Fibroblast of the aortic adventitia (primary cell): Measurements from ENCODE around the gene FOXP1. TPM values are rescaled to one million over a fixed set of nuclear protein-coding genes. Genes with fewer than 3 reads are reported as not detected.
A peak's percentile ranks its signal among the peaks of the same experiment; 100 is the strongest.

ENCODE experiments used
- DNase-seq: peaks from one replicate; pipeline ENCODE4 v3.0.0-alpha.2; 2010; ENCODE audit warnings: low read depth
- H3K4me3 ChIP-seq: 2 replicates; pipeline ENCODE4 v1.5.1; 2011; ENCODE audit warnings: low read depth, mild to moderate bottlenecking, control low read depth, low read length, moderate library complexity
- CTCF ChIP-seq: IDR thresholded peaks from 2 replicates; pipeline ENCODE4 v1.5.1; 2011; ENCODE audit warnings: mild to moderate bottlenecking, low read length, control low read depth, inconsistent platforms; ENCODE audit not compliant: insufficient read depth
- total RNA-seq: library from RNA; depleted of rRNA; stranded (reverse); fragments of >200 nt; gene quantifications from 2 replicates; pipeline ENCODE4 v1.2.3, GENCODE V29; 2012; ENCODE audit warnings: low replicate concordance

FOXP1 gene
- total RNA-seq, 1 donor, result 115 TPM

GRCh38 chr3:71131375-71132314 is 451.9 kb downstream of the FOXP1 start:
- no peak overlapping the region for H3K4me3 ChIP-seq
- no peak for DNase-seq
- TF ChIP-seq CTCF, result no peak

GRCh38 chr3:71130471-71131374 is 452.8 kb downstream of the FOXP1 start:
- DNase-seq, result peak; percentile 82
- peak overlapping the region; percentile 65 for H3K4me3 ChIP-seq
- no peak for TF ChIP-seq CTCF

- peak; percentile 80 for DNase-seq
- H3K4me3 ChIP-seq, result peak overlapping the region; percentile 65
- TF ChIP-seq CTCF, result no peak
These were observed 453.7 kb downstream of the FOXP1 start for GRCh38 chr3:71129611-71130431.

DNA sequence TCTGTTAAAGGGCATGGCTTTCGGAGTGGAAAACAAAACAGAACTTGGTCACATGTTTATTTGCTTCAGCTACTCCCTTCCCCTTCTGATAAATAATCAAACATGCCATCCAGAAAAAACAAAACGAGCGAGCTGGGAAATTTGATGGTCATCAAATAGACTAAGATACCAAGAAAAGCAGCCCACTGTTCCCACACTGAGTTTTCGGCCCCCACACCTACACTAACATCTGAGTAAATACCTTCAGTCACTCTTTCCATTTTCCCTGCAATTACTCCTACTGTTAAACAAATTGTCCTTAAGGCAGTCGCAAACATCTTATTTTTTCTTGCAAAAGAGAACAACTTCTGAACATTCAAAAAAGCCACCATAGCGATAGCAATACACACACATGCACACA is 454.6 kb downstream of the FOXP1 start:
- TF ChIP-seq CTCF, result no peak
- DNase-seq, result peak; percentile 46
- peak overlapping the region; percentile 65 for H3K4me3 ChIP-seq

- no peak for TF ChIP-seq CTCF
- peak overlapping the region; percentile 19 for H3K4me3 ChIP-seq
- peak; percentile 51 for DNase-seq
These were observed 455.7 kb downstream of the FOXP1 start for GRCh38 chr3:71127844-71128243.
